Measurements from ENCODE around the gene ZC3H7B.

Gene ZC3H7B

DNA sequence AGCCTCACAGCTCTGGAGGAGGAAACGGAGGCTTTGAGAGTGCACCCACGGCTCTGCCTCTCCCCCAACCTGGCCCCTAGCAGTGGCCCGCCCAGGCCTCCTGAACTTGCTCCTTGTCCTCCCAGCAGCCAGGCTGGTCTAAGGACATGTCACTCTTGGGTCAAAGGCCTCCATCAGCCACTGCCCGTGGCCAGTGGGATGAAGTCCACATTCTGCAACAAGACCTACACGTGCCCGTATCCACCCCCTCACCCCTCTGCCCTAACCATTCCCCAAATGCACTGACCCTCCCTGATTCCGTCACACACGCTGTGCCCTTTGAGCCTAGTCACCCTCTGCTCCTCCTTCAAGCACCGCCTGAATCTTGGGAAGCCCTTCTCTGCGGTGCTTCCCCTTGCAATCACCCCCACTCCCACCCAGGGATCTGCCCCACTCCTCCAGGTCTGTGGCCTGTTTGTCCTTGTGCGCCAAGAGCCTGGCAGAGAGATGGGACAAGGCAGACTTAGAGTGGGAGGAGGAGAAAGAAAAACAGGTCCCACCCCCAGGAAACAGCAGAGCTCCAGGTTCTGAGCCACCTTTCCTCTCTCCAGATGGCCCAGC is 43.0 kb downstream of the ZC3H7B start:
- TF ChIP-seq REST (IDR thresholded peaks at IDR 0.05; ENCODE audit: low read depth): no peak
- no peak for TF ChIP-seq FOXM1 (IDR thresholded peaks at IDR 0.05; ENCODE audit: borderline replicate concordance, low read depth)
- TF ChIP-seq CREB1 (IDR thresholded peaks at IDR 0.05; ENCODE audit: low read depth): no peak

DNA sequence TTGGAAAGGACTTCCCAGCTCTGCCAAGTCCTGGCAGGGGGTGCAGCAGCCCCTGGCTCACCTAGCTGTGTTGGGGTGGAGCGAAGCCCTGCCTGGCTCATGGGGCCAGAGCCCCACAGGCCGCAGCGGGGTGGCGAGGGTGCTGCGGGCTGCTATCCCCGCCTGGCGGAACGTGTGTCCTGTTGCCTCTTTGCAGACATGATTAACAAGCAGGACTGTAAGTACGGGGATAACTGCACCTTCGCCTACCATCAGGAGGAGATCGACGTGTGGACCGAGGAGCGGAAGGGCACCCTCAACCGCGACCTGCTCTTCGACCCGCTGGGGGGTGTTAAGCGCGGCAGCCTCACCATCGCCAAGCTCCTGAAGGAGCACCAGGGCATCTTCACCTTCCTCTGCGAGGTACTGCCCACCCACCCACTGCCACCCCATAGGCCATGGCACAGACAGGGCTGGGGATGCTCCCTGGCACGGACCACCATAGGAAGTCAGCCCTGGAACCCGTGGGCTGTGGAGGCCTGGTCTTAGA is 44.5 kb downstream of the ZC3H7B start:
- TF ChIP-seq EGR1 (IDR thresholded peaks at IDR 0.05) (no peak), TEAD4 (IDR thresholded peaks at IDR 0.05) (no peak), CEBPB (IDR thresholded peaks at IDR 0.05) (no peak), RAD21 (IDR thresholded peaks at IDR 0.05; ENCODE audit: low read depth) (no peak), TCF12 (IDR thresholded peaks at IDR 0.05; ENCODE audit: low read depth) (no peak), NFIC (IDR thresholded peaks at IDR 0.05) (no peak), FOXM1 (IDR thresholded peaks at IDR 0.05; ENCODE audit: borderline replicate concordance, low read depth) (no peak), YY1 (IDR thresholded peaks at IDR 0.05; ENCODE audit: low read depth) (no peak), TAF1 (IDR thresholded peaks at IDR 0.05; ENCODE audit: low read depth) (no peak), ZBTB7A (IDR thresholded peaks at IDR 0.05; ENCODE audit: low read depth) (no peak), REST (IDR thresholded peaks at IDR 0.05; ENCODE audit: low read depth) (no peak), CREB1 (IDR thresholded peaks at IDR 0.05; ENCODE audit: low read depth) (no peak), EP300 (IDR thresholded peaks at IDR 0.05; ENCODE audit: borderline replicate concordance) (no peak)
- TF ChIP-seq, protein P1, sequence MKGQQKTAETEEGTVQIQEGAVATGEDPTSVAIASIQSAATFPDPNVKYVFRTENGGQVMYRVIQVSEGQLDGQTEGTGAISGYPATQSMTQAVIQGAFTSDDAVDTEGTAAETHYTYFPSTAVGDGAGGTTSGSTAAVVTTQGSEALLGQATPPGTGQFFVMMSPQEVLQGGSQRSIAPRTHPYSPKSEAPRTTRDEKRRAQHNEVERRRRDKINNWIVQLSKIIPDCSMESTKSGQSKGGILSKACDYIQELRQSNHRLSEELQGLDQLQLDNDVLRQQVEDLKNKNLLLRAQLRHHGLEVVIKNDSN (IDR thresholded peaks at IDR 0.05): no peak
- TF ChIP-seq, protein P2, sequence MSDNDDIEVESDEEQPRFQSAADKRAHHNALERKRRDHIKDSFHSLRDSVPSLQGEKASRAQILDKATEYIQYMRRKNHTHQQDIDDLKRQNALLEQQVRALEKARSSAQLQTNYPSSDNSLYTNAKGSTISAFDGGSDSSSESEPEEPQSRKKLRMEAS (IDR thresholded peaks at IDR 0.05): no peak

DNA sequence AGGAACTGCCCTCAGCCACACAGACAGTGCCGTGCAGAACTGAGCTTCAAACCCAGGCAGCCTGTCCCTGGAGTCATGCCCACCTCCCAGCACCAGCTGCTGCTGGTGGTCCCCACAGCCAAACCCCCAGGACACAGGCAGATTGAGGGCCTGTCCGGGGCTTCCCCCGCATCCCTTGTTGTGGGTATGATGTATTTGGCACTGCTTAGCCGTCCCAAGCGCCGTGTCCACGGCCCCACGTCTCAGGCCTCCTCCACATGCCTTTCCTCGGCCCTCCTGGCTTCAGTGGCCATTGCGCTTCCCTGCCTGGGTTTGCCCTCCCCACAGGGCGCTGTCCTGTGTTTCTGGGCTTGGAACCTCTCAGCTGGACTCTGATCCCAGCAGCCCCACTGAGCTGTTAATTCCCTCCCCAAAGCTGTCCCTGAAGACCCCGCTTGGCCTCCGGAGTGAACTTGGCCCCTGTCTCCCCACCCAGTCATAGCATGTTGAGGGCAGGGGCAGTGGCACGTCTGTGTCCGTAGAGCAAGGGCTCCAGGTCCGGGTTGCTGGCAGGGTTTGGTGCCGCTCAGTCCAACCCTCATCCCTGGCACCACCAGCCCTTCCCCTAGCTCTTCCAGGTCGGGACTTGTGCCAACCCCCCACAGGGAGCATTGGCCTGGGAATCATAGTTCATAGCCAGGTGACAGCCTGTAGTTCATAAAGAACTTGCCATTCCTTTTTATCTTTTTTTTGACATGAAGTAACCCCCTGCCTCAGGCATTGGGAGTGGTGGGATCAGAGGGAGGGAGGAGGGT is 45.9 kb downstream of the ZC3H7B start:
- TF ChIP-seq FOXM1 (IDR thresholded peaks at IDR 0.05; ENCODE audit: borderline replicate concordance, low read depth) (no peak), NFIC (IDR thresholded peaks at IDR 0.05) (peak; percentile 76), CREB1 (IDR thresholded peaks at IDR 0.05; ENCODE audit: low read depth) (no peak), TCF12 (IDR thresholded peaks at IDR 0.05; ENCODE audit: low read depth) (no peak), ZBTB7A (IDR thresholded peaks at IDR 0.05; ENCODE audit: low read depth) (no peak), EP300 (IDR thresholded peaks at IDR 0.05; ENCODE audit: borderline replicate concordance) (no peak), YY1 (IDR thresholded peaks at IDR 0.05; ENCODE audit: low read depth) (no peak), REST (IDR thresholded peaks at IDR 0.05; ENCODE audit: low read depth) (no peak)

DNA sequence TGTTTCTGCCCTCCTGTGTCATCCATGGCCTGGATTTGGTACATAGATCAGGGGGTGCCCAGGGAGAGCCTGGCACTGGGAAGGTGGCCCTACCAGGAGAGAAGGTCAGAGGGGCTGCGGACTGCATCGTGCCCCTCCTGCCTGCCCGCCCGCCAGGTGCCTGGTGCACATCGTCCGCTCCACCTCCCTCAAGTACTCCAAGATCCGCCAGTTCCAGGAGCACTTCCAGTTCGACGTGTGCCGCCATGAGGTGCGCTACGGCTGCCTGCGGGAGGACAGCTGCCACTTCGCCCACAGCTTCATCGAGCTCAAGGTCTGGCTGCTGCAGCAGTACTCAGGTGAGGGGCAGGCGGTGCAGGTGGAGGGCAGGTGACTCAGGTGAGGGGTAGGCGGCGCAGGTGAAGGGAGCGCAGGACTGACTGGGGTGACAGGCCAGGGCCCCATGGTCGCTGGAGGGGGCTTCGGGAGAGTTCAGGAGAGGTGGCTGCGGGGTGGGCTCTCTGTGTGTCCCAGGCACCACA is 47.7 kb downstream of the ZC3H7B start:
- TF ChIP-seq CEBPB (IDR thresholded peaks at IDR 0.05): no peak
- TF ChIP-seq, protein P2 (IDR thresholded peaks at IDR 0.05): no peak
- TF ChIP-seq YY1 (IDR thresholded peaks at IDR 0.05; ENCODE audit: low read depth): no peak
- TF ChIP-seq NFIC (IDR thresholded peaks at IDR 0.05): no peak
- TF ChIP-seq TEAD4 (IDR thresholded peaks at IDR 0.05): no peak
- TF ChIP-seq TCF12 (IDR thresholded peaks at IDR 0.05; ENCODE audit: low read depth): no peak
- TF ChIP-seq CREB1 (IDR thresholded peaks at IDR 0.05; ENCODE audit: low read depth): no peak
- TF ChIP-seq, protein P1 (IDR thresholded peaks at IDR 0.05): no peak
- TF ChIP-seq TAF1 (IDR thresholded peaks at IDR 0.05; ENCODE audit: low read depth): no peak
- TF ChIP-seq ZBTB7A (IDR thresholded peaks at IDR 0.05; ENCODE audit: low read depth): no peak
- TF ChIP-seq EP300 (IDR thresholded peaks at IDR 0.05; ENCODE audit: borderline replicate concordance): no peak
- no peak for TF ChIP-seq FOXM1 (IDR thresholded peaks at IDR 0.05; ENCODE audit: borderline replicate concordance, low read depth)
- TF ChIP-seq EGR1 (IDR thresholded peaks at IDR 0.05): no peak
- TF ChIP-seq REST (IDR thresholded peaks at IDR 0.05; ENCODE audit: low read depth): no peak
- TF ChIP-seq RAD21 (IDR thresholded peaks at IDR 0.05; ENCODE audit: low read depth): no peak
